HEK293T (cell line): Measurements from ENCODE around the gene PRTFDC1.

Source experiments
- CTCF ChIA-PET: fragments of 350-600 bp; formaldehyde crosslinking; extraction: SDS; loops from one replicate; lab custom pipeline; 2021; ENCODE audit warnings: antibody characterized with exemption, inconsistent platforms; lab: Yijun Ruan, JAX
- POLR2A ChIA-PET: fragments of 350-600 bp; formaldehyde crosslinking; extraction: SDS; loops from one replicate; lab custom pipeline; 2020; ENCODE audit warnings: antibody characterized with exemption, inconsistent platforms; lab: Yijun Ruan, JAX
- DNase-seq: peaks from one replicate; pipeline ENCODE4 v3.0.0; 2012; ENCODE audit warnings: mixed read lengths; ENCODE audit errors: extremely low spot score
- ARNT ChIP-seq: fragments of 450-650 bp; IDR thresholded peaks from 2 replicates; pipeline ENCODE4 v1.6.1; 2017; ENCODE audit warnings: mild to moderate bottlenecking
- BHLHE40 ChIP-seq: fragments of 450-650 bp; IDR thresholded peaks from 2 replicates; pipeline ENCODE4 v1.6.1; 2016; ENCODE audit warnings: mild to moderate bottlenecking, moderate library complexity, borderline replicate concordance
- CTBP1 ChIP-seq: fragments of 450-650 bp; IDR thresholded peaks from 2 replicates; pipeline ENCODE4 v1.6.1; 2016; ENCODE audit warnings: borderline replicate concordance
- ELF4 ChIP-seq: fragments of 450-650 bp; IDR thresholded peaks from 2 replicates; pipeline ENCODE4 v1.6.1; 2017; ENCODE audit warnings: antibody characterized with exemption
- FOXA1 ChIP-seq: fragments of 450-650 bp; IDR thresholded peaks from 2 replicates; pipeline ENCODE4 v1.6.1; 2016; ENCODE audit warnings: mild to moderate bottlenecking
- FOXK2 ChIP-seq: fragments of 450-650 bp; IDR thresholded peaks from 2 replicates; pipeline ENCODE4 v1.6.1; 2016; ENCODE audit warnings: mild to moderate bottlenecking
- FOXM1 ChIP-seq: fragments of 450-650 bp; IDR thresholded peaks from 2 replicates; pipeline ENCODE4 v1.6.1; 2017; ENCODE audit warnings: mild to moderate bottlenecking, borderline replicate concordance
- HDGF ChIP-seq: fragments of 450-650 bp; IDR thresholded peaks from 2 replicates; pipeline ENCODE4 v1.6.1; 2017; ENCODE audit warnings: antibody characterized with exemption, borderline replicate concordance
- L3MBTL2 ChIP-seq: fragments of 450-650 bp; conservative IDR thresholded peaks from 2 replicates; pipeline ENCODE4 v1.6.1; 2016; ENCODE audit warnings: mild to moderate bottlenecking
- LEF1 ChIP-seq: fragments of 450-650 bp; IDR thresholded peaks from 2 replicates; pipeline ENCODE4 v1.6.1; 2017; ENCODE audit warnings: mild to moderate bottlenecking, borderline replicate concordance
- NFRKB ChIP-seq: fragments of 450-650 bp; IDR thresholded peaks from 2 replicates; pipeline ENCODE4 v1.6.1; 2016; ENCODE audit warnings: mild to moderate bottlenecking, moderate library complexity
- PKNOX1 ChIP-seq: fragments of 450-650 bp; IDR thresholded peaks from 2 replicates; pipeline ENCODE4 v1.6.1; 2016
- SP1 ChIP-seq: fragments of 450-650 bp; IDR thresholded peaks from 2 replicates; pipeline ENCODE4 v1.6.1; 2017
- SUZ12 ChIP-seq: fragments of 450-650 bp; IDR thresholded peaks from 2 replicates; pipeline ENCODE4 v1.6.1; 2016; ENCODE audit warnings: mild to moderate bottlenecking
- TARDBP ChIP-seq: fragments of 450-650 bp; IDR thresholded peaks from 2 replicates; pipeline ENCODE4 v1.6.1; 2016
- ZNF384 ChIP-seq: fragments of 450-650 bp; IDR thresholded peaks from 2 replicates; pipeline ENCODE4 v1.6.1; 2016

The PRTFDC1 gene

GRCh38 chr10:24899571-24899970 is 52.8 kb downstream of the PRTFDC1 start:
- CTCF ChIA-PET = interaction anchor here (0.7 kb wide), 1 partner anchor 147 kb away, joined by 3 read pairs; no protein-coding TSS in a partner anchor
- TF ChIP-seq LEF1 (no peak), FOXA1 (no peak)
- POLR2A ChIA-PET = no interaction called here
- no peak for DNase-seq

- TF ChIP-seq SUZ12 (no peak), FOXK2 (no peak), HDGF (no peak), L3MBTL2 (no peak), FOXA1 (no peak)
- POLR2A ChIA-PET = no interaction called here
- DNase-seq = no peak
- CTCF ChIA-PET = no interaction called here
Observed at GRCh38 chr10:24898501-24898900, 53.9 kb downstream of the PRTFDC1 start.

- TF ChIP-seq L3MBTL2 (no peak), CTBP1 (no peak), ARNT (no peak), ELF4 (no peak), SUZ12 (no peak), PKNOX1 (no peak), TARDBP (no peak), FOXM1 (no peak), FOXA1 (no peak)
- no peak for DNase-seq
- CTCF ChIA-PET = no interaction called here
- POLR2A ChIA-PET = no interaction called here
Observed at GRCh38 chr10:24897326-24897926, 55.0 kb downstream of the PRTFDC1 start.

- no peak for TF ChIP-seq BHLHE40
- TF ChIP-seq TARDBP = no peak
- TF ChIP-seq FOXK2 = no peak
- TF ChIP-seq ELF4 = no peak
- no peak for TF ChIP-seq ARNT
- no peak for TF ChIP-seq CTBP1
- no peak for TF ChIP-seq SP1
- TF ChIP-seq FOXA1 = no peak
- TF ChIP-seq ZNF384 = no peak
- TF ChIP-seq FOXM1 = no peak
- TF ChIP-seq LEF1 = no peak
- TF ChIP-seq L3MBTL2 = no peak
- DNase-seq = no peak
- ChIA-PET POLR2A (no interaction called here), CTCF (no interaction called here)
Observed at GRCh38 chr10:24894728-24895127, 57.7 kb downstream of the PRTFDC1 start.

GRCh38 chr10:24894309-24894708 is 58.1 kb downstream of the PRTFDC1 start:
- CTCF ChIA-PET = interaction anchor here (0.7 kb wide), 1 partner anchor 36 kb away, joined by 4 read pairs; no protein-coding TSS in a partner anchor
- DNase-seq = no peak
- POLR2A ChIA-PET = no interaction called here
- TF ChIP-seq PKNOX1 (no peak), HDGF (no peak), SP1 (no peak), BHLHE40 (no peak)

- ChIA-PET POLR2A (no interaction called here), CTCF (interaction anchor here (0.6 kb wide), 1 partner anchor 1562 kb away, joined by 5 read pairs; no protein-coding TSS in a partner anchor)
- no peak for DNase-seq
- TF ChIP-seq L3MBTL2 (no peak), HDGF (no peak), PKNOX1 (no peak), ELF4 (no peak), SUZ12 (no peak), FOXA1 (no peak), BHLHE40 (no peak), ZNF384 (no peak), SP1 (no peak), ARNT (no peak), NFRKB (no peak), TARDBP (no peak), LEF1 (no peak), CTBP1 (no peak)
Observed at GRCh38 chr10:24893127-24893526, 59.3 kb downstream of the PRTFDC1 start.

- ChIA-PET POLR2A (no interaction called here), CTCF (interaction anchor here (0.7 kb wide), 1 partner anchor 11 kb away, joined by 3 read pairs; no protein-coding TSS in a partner anchor)
- no peak for DNase-seq
- TF ChIP-seq PKNOX1 (no peak), TARDBP (no peak), ZNF384 (peak; percentile 45; the same call in 1 of the 2 replicates), L3MBTL2 (no peak), ARNT (no peak), LEF1 (no peak), BHLHE40 (no peak), ELF4 (no peak), CTBP1 (no peak)
Observed at GRCh38 chr10:24891823-24892222, 60.6 kb downstream of the PRTFDC1 start.
